ENCODE measurements around the gene ATP9B.

DNA sequence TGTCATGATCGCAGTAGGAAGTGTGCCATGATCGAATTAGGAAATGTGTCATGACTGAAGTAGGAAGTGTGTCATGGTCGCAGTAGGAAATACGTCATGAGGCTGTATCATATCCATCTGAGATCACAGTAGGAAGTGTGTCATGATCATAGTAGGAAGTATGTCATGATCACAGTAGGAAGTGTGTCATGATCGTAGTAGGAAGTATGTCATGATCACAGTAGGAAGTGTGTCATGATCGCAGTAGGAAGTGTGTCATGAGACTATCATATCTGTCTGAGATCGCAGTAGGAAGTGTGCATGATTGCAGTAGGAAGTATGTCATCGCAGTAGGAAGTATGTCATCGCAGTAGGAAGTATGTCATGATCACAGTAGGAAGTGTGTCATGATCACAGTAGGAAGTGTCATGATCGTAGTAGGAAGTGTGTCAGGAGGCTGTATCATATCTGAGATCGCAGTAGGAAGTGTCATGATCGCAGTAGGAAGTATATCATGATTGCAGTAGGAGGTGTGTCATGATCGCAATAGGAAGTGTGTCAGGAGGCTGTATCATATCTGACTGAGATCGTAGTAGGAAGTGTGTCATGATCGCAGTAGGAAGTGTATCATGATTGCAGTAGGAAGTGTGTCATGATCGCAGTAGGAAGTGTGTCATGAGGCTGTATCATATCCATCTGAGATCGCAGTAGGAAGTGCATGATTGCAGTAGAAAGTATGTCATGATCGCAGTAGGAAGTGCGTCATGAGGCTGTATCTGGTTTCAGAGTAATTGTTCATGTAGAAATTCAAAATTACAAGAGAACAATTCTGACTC, 270.1 kb downstream of the ATP9B start:
- no peak for TF ChIP-seq POLR2A (IDR thresholded peaks at IDR 0.05; ENCODE audit: low read length)
- no peak for TF ChIP-seq GATA1 (IDR thresholded peaks at IDR 0.05; ENCODE audit: low read depth, low read length)
